A549 (cell line): ENCODE data around the gene UNC13B.

Experiments used
- CEBPB ChIP-seq, 2 experiments: fragments of >200 bp in 1 of 2; sonication (Bioruptor Twin) in 1 of 2; formaldehyde crosslinking in 1 of 2; IDR thresholded peaks; 2 replicates each; pipeline ENCODE4 v1.6.1; 2012 to 2016
- CTCF ChIP-seq: fragments of >200 bp; sonication (Bioruptor Twin); formaldehyde crosslinking; IDR thresholded peaks from 3 replicates; pipeline ENCODE4 v1.5.1; 2016
- ESRRA ChIP-seq: fragments of 150-350 bp; IDR thresholded peaks from 2 replicates; pipeline ENCODE4 v1.6.1; 2014; ENCODE audit warnings: mild to moderate bottlenecking, low read length, borderline replicate concordance
- MYC ChIP-seq: IDR thresholded peaks from 2 replicates; pipeline ENCODE4 v1.6.1; 2012; ENCODE audit warnings: mild to moderate bottlenecking, inconsistent platforms, low read length, improper control_type of control experiment, borderline replicate concordance
- POLR2A ChIP-seq: IDR thresholded peaks from 2 replicates; pipeline ENCODE4 v1.6.1; 2012; ENCODE audit warnings: mild to moderate bottlenecking, low read length
- SMC3 ChIP-seq: fragments of >200 bp; sonication (Bioruptor Twin); formaldehyde crosslinking; IDR thresholded peaks from 3 replicates; pipeline ENCODE4 v1.6.1; 2018; ENCODE audit warnings: inconsistent platforms
- SREBF2 ChIP-seq: fragments of 450-650 bp; IDR thresholded peaks from 2 replicates; pipeline ENCODE4 v1.6.1; 2014; ENCODE audit warnings: mild to moderate bottlenecking, moderate library complexity
- TF ChIP-seq, protein P1 (sequence below): IDR thresholded peaks from 2 replicates; pipeline ENCODE4 v1.6.1; 2012

GRCh38 chr9:35422346-35422745 is 260.5 kb downstream of the UNC13B start:
- TF ChIP-seq, protein P1, sequence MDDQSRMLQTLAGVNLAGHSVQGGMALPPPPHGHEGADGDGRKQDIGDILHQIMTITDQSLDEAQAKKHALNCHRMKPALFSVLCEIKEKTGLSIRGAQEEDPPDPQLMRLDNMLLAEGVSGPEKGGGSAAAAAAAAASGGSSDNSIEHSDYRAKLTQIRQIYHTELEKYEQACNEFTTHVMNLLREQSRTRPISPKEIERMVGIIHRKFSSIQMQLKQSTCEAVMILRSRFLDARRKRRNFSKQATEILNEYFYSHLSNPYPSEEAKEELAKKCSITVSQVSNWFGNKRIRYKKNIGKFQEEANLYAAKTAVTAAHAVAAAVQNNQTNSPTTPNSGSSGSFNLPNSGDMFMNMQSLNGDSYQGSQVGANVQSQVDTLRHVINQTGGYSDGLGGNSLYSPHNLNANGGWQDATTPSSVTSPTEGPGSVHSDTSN: no peak
- TF ChIP-seq CTCF (no peak), CEBPB (IDR thresholded peaks at IDR 0.05) (no peak), SREBF2 (no peak), ESRRA (no peak), MYC (no peak), POLR2A (no peak), SMC3 (no peak)
